GM13977 (cell line): Measurements from ENCODE around the gene CCDC57.

Experiments
- DNase-seq: peaks from one replicate; pipeline ENCODE4 v3.0.0; 2012; ENCODE audit warnings: low spot score
- in situ Hi-C: fragments of 300-500 bp; cut with MboI; formaldehyde crosslinking; loops from one replicate; pipeline ENCODE4 v1.12.0; 2022; ENCODE audit warnings: low sequenced_read_pairs, low pct_unique_long_range_greater_than_20kb, mixed read lengths, inconsistent platforms; ENCODE audit not compliant: unreplicated experiment
- TF ChIP-seq, protein P1 (sequence below): IDR thresholded peaks from 2 replicates; pipeline ENCODE4 v1.5.1; 2012; ENCODE audit warnings: mild to moderate bottlenecking, control low read depth; ENCODE audit not compliant: insufficient read depth; ENCODE audit errors: extremely low read depth, missing control alignments

The CCDC57 gene

DNA sequence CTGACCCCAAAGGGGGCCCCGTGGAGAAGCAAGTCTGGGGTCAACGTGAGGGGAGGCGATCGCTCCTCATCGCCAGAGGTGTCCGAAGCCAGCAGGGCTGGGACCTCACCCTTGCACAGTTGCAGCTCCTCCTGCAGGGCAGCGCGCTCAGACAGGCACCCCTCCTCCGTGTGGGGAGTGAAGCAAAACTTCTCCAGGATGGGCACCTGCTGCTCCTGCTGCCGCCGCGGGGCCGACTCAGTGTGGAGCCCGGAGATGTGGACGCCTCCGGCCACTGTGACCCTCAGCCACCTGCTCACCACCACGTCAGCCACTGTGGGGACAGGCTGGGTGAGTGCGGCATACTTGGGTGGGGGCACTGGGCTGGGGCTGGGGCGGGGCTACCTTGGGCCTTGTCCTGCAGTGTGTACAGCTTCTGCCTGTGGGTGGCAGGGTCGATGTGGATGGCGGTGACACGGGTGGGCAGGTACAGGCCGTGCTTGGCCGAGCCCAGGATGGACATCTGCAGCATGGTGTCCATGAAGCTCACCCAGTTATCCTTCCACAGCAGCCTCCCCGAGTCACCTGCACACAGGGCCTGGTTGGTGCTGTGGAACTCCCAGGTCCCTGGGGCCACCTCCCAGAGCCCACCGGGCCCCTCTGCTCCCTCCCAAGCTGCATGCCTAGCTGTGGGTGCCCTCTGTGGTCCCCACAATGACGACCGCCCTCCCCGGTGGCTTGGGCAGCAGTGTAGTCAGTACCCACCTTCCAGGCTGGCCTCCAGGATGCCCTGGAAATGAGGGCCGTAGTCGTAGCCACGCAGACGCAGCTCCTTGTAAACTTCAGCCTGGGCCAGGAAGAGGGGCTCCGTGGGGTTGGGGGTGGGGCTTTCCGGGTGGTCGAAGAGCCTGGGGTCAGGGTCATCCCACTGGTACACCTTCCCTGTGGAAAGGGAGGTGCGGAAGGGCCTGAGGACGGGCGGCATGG is 125.4 kb downstream of the CCDC57 start:
- in situ Hi-C loops, result no loop called here
- DNase-seq, result no peak

DNA sequence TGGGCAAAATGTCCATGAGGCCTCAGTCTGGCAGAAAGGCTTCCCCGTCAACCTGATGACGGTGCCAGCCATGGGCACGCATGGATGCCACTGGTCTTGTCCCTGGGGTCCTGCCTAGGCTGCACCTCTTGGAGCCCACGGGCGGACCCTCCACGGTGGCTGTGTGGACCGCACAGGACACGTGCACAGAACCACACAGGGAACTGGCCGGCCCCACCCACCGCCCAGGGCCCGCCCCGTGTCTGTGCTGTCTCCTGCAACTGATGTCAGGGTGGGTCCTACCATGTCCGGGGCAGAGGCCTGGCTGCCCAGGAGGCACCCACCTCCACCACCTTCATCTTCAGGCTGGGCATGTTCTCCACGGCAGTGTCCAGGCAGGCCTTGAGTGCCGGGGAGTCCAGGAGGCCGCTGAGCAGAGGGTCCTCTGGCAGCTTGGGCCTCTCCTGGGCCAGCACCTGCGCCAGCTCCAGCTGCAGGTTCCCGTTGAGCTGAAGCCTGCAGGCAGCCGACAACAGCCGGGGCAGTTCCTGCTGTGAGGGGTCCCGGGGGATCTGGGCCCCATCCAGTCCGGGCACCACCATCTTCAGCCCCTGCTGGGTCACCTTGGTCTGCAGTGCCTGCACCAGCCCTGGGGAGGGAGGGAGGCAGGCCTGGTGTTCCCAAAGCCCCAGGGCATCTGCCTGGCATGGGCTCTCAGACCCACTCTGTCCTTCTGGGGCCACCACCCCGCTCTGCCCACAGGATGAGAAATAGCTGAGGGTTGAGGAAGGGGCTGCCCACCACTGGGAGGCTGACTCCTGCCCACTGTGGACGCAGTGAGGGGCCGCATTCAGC is 126.5 kb downstream of the CCDC57 start:
- in situ Hi-C loops, result no loop called here
- no peak for DNase-seq
- TF ChIP-seq, protein P1, sequence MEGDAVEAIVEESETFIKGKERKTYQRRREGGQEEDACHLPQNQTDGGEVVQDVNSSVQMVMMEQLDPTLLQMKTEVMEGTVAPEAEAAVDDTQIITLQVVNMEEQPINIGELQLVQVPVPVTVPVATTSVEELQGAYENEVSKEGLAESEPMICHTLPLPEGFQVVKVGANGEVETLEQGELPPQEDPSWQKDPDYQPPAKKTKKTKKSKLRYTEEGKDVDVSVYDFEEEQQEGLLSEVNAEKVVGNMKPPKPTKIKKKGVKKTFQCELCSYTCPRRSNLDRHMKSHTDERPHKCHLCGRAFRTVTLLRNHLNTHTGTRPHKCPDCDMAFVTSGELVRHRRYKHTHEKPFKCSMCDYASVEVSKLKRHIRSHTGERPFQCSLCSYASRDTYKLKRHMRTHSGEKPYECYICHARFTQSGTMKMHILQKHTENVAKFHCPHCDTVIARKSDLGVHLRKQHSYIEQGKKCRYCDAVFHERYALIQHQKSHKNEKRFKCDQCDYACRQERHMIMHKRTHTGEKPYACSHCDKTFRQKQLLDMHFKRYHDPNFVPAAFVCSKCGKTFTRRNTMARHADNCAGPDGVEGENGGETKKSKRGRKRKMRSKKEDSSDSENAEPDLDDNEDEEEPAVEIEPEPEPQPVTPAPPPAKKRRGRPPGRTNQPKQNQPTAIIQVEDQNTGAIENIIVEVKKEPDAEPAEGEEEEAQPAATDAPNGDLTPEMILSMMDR, result no peak

More for the DNA sequence above, 125.4 kb downstream of the CCDC57 start:
- TF ChIP-seq, protein P1, result no peak

DNA sequence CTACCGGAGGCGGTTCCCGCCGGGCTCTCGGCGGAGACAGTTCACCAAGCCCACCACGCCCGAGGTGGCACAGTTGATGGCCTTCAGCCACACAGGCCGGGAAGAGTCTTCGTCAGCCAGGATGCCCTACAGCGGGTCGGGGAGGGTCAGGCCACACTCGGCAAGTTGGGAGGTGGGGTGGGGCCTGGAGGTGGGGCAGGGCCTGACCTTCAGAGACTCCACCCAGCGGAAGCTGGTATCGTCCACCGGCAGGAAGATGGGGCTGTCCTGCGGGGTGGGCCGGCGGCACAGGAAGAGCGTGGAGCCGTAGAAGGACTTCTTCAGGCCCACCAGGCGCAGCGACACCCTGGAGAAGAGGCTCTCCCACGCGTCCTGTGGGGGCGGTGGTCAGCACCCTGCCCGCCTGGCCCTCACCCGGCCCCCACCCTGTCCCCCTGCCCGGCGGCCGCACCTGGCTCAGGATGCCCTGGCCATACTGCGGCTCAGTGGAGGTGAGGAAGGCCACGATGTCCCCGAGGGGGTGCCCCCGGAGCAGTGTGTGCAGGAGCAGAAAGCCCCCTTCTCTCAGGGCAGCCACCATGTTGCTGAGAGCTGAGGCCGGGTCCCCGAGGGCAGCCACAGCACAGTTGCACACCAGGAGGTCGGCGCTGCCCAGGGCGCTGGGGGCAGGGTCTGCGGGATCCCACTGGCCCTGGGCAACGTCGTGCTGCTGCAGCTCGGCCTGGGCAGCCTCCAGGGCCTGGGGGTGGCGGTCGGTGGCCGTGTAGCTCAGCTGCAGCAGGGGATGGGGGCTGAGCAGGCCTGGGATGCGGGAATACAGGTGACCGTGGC is 127.4 kb downstream of the CCDC57 start:
- in situ Hi-C loops, result no loop called here
- no peak for DNase-seq
- TF ChIP-seq, protein P1, result no peak

DNA sequence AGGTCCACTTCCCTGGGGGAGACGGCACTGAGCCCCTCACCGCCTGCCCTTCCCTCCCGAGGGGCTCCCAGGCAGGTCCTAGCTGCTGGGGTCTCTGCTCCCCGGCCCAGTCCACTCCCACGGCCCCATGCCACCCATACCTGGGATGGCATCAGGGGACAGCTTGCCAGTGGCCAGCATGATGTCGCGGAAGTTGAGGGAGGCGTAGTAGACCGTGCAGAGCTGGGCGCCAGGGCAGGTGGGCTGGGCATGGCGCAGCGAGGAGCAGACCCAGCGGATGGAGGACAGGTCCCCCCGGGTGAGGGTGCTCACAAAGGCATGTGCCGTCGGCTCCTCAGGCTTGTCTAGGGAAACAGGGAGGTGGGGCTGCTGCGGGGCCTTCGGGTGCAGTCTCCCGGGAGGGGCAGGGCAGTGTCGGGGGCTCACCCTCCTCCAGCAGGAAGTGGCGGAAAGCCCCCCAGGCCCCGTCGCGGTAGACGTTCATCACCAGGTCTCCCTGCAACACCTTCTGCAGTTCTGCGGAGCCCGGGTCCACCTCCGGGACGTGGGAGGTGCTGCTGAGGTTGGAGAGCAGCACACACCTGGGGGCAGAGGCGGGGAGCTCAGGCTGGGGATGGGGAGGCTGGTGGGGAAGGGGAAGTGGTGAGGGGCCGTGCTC is 128.1 kb downstream of the CCDC57 start:
- TF ChIP-seq, protein P1, result no peak
- DNase-seq, result no peak
- in situ Hi-C loops, result no loop called here

DNA sequence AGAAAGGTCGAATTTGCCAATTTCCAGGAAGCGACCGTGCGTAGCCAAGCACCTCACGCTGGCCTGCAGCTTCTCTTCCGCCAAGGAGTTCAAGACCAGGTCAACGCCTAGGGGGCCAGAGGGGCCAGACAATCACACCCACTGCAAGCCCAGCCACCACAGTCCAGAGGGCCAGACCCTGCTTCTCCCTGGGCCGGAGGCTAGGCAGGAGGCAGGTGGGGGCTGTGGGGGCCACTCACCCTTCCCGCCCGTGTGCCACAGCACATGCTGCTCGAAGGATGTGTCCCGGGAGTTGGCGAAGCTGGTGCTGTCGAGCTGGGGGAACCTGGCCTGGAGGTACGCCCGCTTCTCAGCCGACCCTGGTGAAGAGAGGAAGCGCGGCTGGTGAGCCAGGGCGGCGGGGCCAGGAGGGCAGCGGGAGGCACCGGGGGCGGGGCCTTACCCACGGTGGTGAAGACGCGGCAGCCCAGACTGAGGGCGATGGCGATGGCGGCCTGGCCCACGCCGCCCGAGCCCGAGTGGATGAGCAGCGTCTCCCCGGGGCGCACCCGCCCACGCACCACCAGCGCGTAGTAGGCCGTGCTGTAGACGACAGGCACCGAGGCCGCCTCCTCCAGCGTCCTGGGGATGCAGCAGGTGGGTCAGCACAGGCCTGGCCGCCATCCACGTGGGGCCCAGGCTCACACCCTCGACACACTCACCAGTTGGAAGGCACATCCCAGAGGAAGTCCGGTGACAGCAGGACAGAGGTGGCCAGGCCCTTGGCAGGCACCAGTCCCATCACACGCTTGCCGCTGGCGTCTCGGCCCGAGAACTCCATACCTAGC is 128.9 kb downstream of the CCDC57 start:
- TF ChIP-seq, protein P1, result no peak
- in situ Hi-C loops, result no loop called here
- no peak for DNase-seq
